Motor neuron (in vitro differentiated cells): Measurements from ENCODE around the gene KCNQ1. TPM values are rescaled to one million over a fixed set of nuclear protein-coding genes. Genes with fewer than 3 reads are reported as not detected.

Experiments used
- ATAC-seq, 8 experiments: fragments of 200-7000 bp; cut with Tn5 transposase; replicated peaks in 6 of 8; 2 replicates each; pipeline ENCODE4 v1.8.0; 2021; ENCODE audit warnings: mild to moderate bottlenecking in 8 of 8, moderate library complexity in 8 of 8
- H3K27ac ChIP-seq, 2 donors: fragments of 250-450 bp; sonication (Bioruptor Pico); 2 replicates each; pipeline ENCODE4 v1.9.0; 2021; ENCODE audit warnings: antibody characterized with exemption in 2 of 2, mild to moderate bottlenecking in 2 of 2, moderate library complexity in 1 of 2
- H3K4me1 ChIP-seq, 2 donors: fragments of 250-450 bp; sonication (Bioruptor Pico); replicated peaks in 1 of 2; 2 replicates each; pipeline ENCODE4 v1.6.1; 2021; ENCODE audit warnings: antibody characterized with exemption in 2 of 2, mild to moderate bottlenecking in 2 of 2, moderate library complexity in 1 of 2
- H3K4me3 ChIP-seq, 5 donors: fragments of 250-450 bp; sonication (Bioruptor Pico); 2 replicates each; pipeline ENCODE4 v1.9.0; 2021; ENCODE audit warnings: antibody characterized with exemption in 5 of 5, mild to moderate bottlenecking in 5 of 5, moderate library complexity in 4 of 5
- WGBS, 10 experiments: fragments of 450-650 bp; shearing (Covaris generic); methylation state at CpG; one replicate each; pipeline ENCODE4 v1.0.0; 2022; 5-methylcytosine and 5-hydroxymethylcytosine counted together
- in situ Hi-C, 9 experiments: fragments of 400-800 bp; cut with MboI; loops; one replicate each; pipeline ENCODE4 v1.15.0; 2021; ENCODE audit warnings: low sequenced_read_pairs in 9 of 9, low pct_unique_long_range_greater_than_20kb in 2 of 9; ENCODE audit not compliant: unreplicated experiment in 9 of 9
- total RNA-seq, 8 experiments: library from RNA; unstranded; fragments of 300-600 nt; gene quantifications; 2 replicates each; pipeline versions ENCODE4 v1.2.3 to v1.2.4, GENCODE V29; 2022

KCNQ1 gene
- total RNA-seq, 8 experiments from 2014 or later, result 0.04 to 0.66 (median 0.20) TPM; not detected in 2

DNA sequence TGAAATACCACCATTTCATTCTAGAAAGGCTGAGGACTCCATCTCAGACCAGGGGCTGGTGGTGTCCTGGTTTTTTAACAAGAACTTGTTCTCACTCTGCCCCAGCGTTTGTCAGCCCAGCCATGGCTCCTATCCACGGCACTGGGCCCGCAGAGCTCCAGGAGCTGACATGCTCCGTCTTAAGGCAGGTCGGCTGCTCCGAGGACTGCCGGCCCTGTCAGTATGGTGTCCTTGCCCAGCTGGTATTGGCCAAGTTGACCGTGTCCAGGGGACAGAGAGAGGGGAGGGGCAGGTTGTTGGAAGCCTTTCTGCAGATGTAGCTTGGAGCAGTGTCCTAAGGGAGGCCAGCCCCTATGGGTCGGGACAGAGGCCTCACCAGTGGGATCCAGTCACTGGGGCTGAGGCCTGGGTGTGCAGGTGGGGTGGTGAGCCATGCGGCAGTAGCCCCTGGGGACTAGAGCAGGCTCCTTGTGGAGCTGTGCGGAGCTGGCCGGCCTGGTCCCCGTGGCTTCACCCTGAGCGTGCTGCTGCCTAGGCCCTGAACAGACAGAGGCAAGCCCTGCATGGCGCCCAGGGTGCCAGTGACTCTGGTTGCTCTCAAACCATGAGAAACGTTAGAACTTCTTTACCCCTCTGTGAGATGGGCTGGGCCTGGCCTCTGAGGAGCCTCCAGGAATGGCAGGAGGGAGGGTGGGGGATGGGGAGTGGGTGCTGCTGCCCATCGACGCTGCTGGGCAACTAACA is 294.9 kb downstream of the KCNQ1 start:
- no peak for ATAC-seq
- in situ Hi-C loops, result no loop called here
- WGBS, 10 experiments, result 38 to 100% (median 92%) methylated on average over 1 to 9 of the region's 18 CpGs; no CpG with 5 or more reads in 4 of the 10 experiments
- Histone ChIP-seq H3K4me3 (no peak overlapping the region), H3K27ac (no peak overlapping the region), H3K4me1 (peaks cover 18 to 22% of the 10 kb centered on the region in 2 donors)

DNA sequence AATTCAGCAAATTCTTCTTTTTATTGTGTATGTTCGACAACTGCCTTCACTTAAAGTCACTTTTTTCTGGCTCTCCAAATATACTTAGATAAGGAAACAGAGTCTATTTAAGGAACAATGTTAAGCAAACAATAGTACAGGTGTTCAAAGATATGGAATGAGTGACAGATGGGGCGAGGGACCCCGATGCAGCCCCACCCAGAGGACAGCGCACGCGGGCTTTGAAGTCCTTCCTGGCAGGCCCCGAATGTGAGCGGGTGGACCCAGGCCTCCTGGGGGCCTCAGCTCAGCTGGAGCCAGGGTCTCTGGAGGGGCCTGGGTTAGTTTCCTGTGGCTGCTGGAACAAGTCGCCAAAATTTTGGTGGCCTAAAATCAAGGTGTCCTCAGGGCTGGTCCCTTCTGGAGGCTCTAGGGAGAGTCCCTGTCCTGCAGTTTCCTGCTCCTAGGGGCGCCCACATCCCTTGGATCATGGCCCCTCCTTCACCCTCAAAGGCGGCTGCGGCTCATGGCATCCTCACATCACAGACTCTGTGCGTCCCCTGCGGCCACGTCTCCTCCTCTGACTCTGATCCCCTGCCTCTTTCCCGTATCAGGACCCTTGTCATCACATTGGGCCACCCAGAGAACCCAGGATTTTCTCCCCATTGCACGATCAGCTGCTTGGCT is 295.6 kb downstream of the KCNQ1 start:
- no peak overlapping the region for H3K27ac ChIP-seq
- 55 to 100% (median 89%) methylated on average over 1 to 7 of the region's 17 CpGs; no CpG with 5 or more reads in 2 of the 10 experiments for WGBS, 10 experiments
- H3K4me3 ChIP-seq, result no peak overlapping the region
- peaks cover 18 to 22% of the 10 kb centered on the region in 2 donors for H3K4me1 ChIP-seq
- ATAC-seq, result no peak
- in situ Hi-C loops, result no loop called here

DNA sequence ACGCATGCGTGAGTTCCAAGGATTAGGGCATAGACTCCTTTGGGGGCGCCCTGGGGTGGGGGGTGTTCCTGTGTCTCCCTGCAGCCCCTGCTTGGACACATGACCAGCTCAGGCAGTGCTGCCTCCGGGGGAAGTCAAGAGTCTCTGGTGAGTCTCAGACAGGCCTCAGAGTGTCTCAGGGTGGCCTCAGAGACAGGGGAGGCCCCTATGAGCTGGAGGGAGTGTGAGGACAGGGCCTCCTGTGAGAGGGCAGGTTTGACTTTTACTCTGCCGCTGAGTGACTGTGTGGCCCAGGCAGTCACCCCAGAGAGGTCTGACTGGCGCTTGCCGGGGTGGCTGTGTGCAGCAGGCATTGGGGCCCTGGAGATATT is 296.2 kb downstream of the KCNQ1 start:
- no peak overlapping the region for H3K4me3 ChIP-seq
- peak in 4 of 8 experiments; percentile 13 to 36 (median 18) for ATAC-seq
- 86 to 100% (median 96%) methylated on average over 2 to 5 of the region's 7 CpGs; no CpG with 5 or more reads in 7 of the 10 experiments for WGBS, 10 experiments
- no peak overlapping the region for H3K27ac ChIP-seq
- peaks cover 18 to 22% of the 10 kb centered on the region in 2 donors for H3K4me1 ChIP-seq
- in situ Hi-C loops, result no loop called here

DNA sequence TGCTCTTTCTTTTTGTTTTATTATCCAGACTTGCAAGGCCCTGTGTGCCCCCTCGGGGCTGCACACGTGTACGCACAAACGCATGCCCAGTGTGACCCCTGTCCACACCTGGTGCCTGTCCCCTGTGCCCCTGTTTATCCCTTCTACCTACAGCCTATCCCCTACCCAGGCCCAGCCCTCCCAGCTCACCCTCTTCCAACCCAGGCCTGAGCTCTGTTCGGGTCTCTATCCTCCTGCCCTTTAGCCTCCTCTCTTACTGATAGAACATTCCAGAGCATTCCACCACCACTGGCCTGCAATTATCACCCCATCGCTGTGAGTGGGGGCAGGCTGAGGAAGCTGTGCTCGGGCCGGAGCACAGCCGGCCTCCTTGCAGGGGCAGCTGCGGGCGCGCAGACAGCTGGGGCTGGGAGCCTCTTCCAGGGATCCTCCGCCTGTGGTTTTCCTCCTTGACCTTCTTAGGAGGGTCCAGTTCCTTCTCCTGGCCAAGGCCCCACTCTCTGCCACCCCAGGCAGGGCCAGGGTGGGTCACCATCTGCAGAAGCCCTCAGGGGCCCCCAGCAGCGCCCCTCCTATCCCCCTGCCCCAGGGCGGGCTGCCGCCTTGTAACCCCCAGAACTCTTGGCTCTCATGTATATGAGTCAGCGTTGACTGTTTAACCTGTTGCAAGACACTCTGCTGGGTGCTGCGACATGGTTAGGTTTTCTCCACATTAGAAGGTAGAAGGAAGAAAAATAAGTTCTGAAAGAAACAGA is 296.7 kb downstream of the KCNQ1 start:
- 40 to 70% (median 60%) methylated on average over 1 to 2 of the region's 18 CpGs; no CpG with 5 or more reads in 7 of the 10 experiments for WGBS, 10 experiments
- Histone ChIP-seq H3K4me1 (peaks cover 18 to 22% of the 10 kb centered on the region in 2 donors), H3K4me3 (no peak overlapping the region), H3K27ac (no peak overlapping the region)
- in situ Hi-C loops, result no loop called here
- peak in 7 of 8 experiments; percentile 35 to 64 (median 44) for ATAC-seq

DNA sequence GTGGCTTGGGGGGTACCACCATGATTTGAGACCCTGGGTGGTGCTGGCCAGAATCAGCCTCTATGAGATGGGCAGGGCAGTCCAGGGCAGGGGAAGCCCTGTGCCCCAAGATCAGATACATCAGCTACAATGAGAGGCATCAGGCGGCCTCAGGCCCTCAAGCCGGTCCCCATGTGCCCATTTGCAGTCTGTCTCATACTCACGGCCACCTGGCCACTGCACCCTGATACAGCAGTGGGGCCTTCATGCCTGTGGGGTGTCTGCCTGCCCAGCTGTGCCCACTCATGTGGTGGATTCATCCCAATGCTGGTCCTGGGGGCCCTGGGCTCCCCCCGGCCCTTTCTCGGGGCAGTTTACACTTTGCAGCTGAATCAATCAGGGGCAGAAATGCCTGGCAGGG is 297.4 kb downstream of the KCNQ1 start:
- WGBS, 10 experiments, result 90 to 100% (median 100%) methylated on average over 2 to 3 of the region's 5 CpGs; no CpG with 5 or more reads in 7 of the 10 experiments
- Histone ChIP-seq H3K4me1 (peaks cover 22 to 23% of the 10 kb centered on the region in 2 donors), H3K4me3 (no peak overlapping the region), H3K27ac (no peak overlapping the region)
- in situ Hi-C loops, result no loop called here
- peak in 2 of 8 experiments; percentile 4 to 15 for ATAC-seq

DNA sequence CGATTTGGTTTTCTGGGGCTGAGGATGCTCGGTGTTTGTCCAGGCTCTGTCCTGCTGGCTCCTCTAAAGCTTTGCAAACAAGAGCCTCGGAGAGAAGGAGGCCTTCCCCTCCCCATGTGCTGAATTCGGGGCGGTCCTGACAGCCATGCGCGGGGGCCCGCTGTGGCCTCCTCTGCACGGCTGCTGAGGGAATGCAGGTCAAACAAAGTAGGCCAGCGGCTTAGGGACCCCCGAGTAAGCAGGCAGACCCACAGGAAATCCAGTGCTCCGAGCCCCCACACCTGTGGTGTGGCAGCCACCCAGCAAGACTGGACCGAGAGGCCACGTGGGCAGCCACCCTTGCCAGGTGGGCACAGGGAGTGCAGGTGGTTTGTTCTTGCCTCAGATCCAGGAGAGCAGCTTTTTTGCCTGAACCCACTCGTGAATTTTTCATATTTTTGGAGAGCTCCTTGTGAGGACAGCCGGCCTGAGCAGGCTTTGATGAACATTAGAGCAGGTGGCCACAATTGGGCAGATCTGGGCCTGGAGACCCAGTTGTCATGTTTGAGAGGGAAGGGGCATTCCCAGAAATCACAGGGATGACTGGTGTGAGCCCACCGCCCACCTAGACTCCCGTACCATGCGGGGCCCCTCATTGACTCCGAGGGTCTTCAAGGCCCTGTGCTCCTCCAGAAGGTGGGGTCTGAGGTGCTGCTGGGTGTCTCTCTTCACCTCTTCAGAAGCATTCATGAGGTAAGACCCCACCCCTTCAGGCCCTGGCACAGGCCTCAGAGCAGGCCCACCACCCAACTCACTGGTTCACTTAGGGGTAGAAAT is 298.0 kb downstream of the KCNQ1 start:
- ATAC-seq, result peak in 2 of 8 experiments; percentile 35 to 78
- Histone ChIP-seq H3K4me3 (no peak overlapping the region), H3K4me1 (peaks cover 16 to 21% of the 10 kb centered on the region in 2 donors), H3K27ac (no peak overlapping the region)
- WGBS, 10 experiments, result 72 to 100% (median 78%) methylated on average over 2 to 11 of the region's 20 CpGs; no CpG with 5 or more reads in 7 of the 10 experiments
- in situ Hi-C loops, result no loop called here

DNA sequence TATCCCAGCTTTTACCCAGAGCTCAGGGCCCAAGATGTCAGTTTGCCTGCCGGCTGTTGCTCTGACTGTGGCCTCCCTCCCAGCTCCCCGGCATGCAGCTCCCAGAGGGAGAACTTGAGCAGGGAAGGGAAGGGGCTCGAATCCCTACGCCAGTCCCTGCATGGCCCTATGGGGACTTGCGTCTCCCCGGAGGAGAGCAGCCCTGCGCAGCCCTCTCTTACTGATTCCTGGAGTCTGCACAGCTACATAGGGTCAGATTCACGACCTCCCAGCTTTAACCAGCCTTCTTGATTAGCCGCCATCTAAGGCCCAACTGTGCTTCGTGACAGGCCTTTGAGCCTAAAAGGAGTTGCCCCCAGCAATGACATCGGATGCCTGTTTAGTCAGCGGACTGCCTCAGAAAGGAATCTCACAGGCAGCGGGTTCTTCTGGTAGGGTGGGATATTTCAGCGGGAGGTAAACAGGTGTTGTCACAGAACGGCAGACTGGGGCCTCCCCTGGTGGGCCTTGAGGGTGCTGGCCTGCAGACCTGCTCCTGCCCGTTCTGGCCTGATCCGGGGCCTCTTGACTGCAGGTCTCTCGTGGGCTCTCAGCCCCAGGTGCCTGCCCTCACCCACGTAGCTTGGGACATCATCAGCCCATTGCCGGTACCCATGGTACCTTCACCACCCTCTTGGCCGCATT is 298.8 kb downstream of the KCNQ1 start:
- WGBS, 10 experiments, result 65 to 100% (median 83%) methylated on average over 1 to 14 of the region's 21 CpGs; no CpG with 5 or more reads in 4 of the 10 experiments
- no peak overlapping the region for H3K27ac ChIP-seq
- ATAC-seq, result no peak
- in situ Hi-C loops, result no loop called here
- H3K4me3 ChIP-seq, result no peak overlapping the region
- peaks cover 22 to 27% of the 10 kb centered on the region in 2 donors for H3K4me1 ChIP-seq

DNA sequence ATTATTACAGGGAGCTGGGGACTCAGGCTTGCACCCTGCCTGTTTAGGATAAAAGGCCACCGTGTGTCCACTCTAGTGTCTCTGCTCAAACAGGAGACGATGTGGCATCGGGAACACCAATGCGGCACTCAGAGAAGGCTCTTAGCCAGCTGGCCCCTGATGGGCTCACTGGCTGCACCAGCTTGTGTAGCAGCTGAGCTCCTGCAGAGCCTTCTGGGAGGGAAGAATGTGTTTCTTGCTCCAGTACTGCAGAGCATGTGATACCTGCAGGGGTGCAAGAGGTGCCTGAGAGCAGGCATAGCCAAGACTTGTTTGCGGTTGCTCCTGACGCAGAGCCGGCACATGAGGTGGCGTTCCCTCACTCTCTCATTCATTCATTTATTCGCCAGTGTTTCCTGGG is 299.4 kb downstream of the KCNQ1 start:
- Histone ChIP-seq H3K4me3 (no peak overlapping the region), H3K27ac (no peak overlapping the region), H3K4me1 (peaks cover 26 to 31% of the 10 kb centered on the region in 2 donors)
- ATAC-seq, result no peak
- in situ Hi-C loops, result no loop called here
- 48 to 100% (median 93%) methylated on average over 1 to 7 of the region's 9 CpGs; no CpG with 5 or more reads in 2 of the 10 experiments for WGBS, 10 experiments

DNA sequence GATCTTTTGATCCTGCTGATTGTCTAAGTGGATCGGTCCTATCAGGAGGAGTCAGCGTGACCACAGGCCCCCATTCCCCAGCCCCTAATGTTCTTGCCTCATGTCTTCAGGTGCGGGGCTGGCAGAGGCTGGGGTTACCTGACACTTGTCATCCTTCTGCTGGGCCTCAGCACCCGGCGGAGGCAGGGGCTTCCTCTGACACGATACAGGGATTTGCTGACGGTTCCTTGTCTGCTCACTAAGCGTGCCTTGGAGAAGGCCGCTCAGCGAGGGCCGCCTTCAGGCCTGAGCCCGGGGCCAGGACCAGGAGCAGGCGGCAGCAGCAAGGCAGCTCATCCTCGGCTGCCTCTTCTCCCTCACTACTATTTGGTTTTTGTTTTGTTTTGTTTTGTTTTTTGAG is 300.7 kb downstream of the KCNQ1 start:
- Histone ChIP-seq H3K4me3 (no peak overlapping the region), H3K27ac (no peak overlapping the region), H3K4me1 (peaks cover 36 to 40% of the 10 kb centered on the region in 2 donors)
- WGBS, 10 experiments, result 67 to 100% (median 97%) methylated on average over 1 to 6 of the region's 14 CpGs; no CpG with 5 or more reads in 2 of the 10 experiments
- in situ Hi-C loops, result no loop called here
- ATAC-seq, result no peak

DNA sequence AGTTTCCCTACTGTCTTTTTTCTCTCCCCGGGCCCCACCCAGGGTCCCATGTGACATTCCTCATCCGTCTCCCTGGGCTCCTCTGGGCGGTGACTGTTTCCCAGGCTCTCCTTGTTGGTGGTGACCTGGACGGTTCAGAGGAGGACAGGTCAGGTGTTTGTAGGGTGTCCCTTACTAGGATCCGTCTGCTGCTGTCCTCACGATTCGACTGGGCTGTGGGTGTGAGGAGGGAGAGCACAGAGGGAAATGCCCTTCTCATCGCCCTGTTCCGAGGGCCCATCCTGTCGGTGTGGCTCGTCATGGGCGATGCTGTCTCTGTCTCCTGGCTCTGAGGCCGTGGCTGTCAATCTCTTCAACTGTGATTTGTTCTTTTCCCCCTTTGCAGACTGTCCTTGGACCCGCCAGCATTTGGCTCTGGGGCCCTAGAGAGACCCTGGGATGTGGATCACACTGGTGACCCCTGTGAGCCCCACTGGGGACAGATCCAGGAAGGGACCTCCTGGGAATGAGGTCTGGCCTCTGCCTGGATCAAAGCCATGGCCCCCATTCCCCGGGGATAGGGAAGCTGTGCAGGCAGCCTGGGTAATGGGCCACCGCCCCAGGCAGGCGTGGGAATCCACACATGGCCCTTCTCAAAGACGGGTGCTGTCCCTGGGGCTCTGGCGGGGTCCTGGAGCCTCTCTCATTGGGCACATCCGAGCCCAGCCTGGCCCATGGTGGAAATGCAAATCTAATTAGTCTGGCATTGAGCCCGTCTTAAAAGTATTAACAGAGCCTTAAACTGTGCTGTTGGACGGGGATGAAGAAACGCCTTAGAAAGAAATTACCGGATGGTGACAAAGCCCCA is 301.8 kb downstream of the KCNQ1 start:
- peak in 2 of 8 experiments; percentile 24 to 49 for ATAC-seq
- 31 to 100% (median 83%) methylated on average over 2 to 8 of the region's 24 CpGs for WGBS, 10 experiments
- Histone ChIP-seq H3K4me3 (no peak overlapping the region), H3K27ac (no peak overlapping the region), H3K4me1 (peaks cover 43 to 45% of the 10 kb centered on the region in 2 donors)
- in situ Hi-C loops, result no loop called here

DNA sequence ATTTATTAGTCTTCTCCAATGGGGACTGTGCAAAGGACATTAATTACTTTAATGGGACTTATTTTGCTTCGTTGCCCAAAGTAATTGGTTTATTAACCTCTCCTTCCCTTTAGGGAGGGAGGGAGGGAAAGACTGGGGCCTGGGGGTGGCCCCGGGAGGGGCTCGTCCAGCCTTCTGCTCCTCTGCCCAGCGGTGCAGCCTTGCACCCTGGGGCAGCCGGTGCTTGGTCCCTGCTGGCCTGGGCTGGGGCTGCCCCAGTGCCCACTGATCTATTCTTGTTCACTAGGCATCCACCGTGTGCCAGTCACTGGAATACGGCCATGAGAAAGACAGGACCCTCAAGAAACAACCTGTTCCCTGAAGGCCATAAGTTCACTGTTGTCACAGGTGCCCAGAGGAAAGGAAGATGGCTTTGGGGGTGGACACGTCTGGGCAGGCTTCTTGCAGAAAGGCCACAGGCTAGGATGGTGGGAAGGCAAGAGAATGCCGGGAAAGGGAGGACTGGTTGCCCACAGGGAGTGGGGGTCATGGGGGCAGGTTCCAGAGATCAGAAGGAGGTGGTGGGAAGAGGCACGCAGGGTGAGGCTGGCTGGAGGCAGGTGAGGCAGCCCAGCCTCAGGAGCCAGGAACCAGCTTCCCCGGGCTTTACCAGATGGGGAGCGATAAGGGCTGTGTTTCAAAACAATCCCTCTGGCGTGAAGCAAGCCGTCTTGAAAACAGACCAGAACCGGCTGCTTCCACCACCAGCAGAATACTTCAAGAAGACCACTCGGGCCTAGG is 302.6 kb downstream of the KCNQ1 start:
- ATAC-seq, result no peak
- Histone ChIP-seq H3K4me1 (peaks cover 41 to 46% of the 10 kb centered on the region in 2 donors), H3K27ac (no peak overlapping the region), H3K4me3 (no peak overlapping the region)
- 11 to 100% (median 80%) methylated on average over 1 to 4 of the region's 16 CpGs; no CpG with 5 or more reads in 5 of the 10 experiments for WGBS, 10 experiments
- in situ Hi-C loops, result no loop called here
